DND-41 (cell line): Measurements from ENCODE around the gene TDRD7.

Source experiments
- CTCF ChIP-seq: IDR thresholded peaks from 2 replicates; pipeline ENCODE4 v1.5.1; 2012; ENCODE audit warnings: borderline replicate concordance, low read length, moderate library complexity, mild to moderate bottlenecking; ENCODE audit not compliant: poor library complexity, severe bottlenecking; ENCODE audit errors: extremely low read depth
- EZH2 ChIP-seq: IDR thresholded peaks from 3 replicates; pipeline ENCODE4 v1.6.1; 2012; ENCODE audit warnings: borderline replicate concordance, low read depth, mild to moderate bottlenecking, moderate library complexity, low read length, inconsistent platforms; ENCODE audit not compliant: severe bottlenecking

- TF ChIP-seq CTCF, result no peak
- no peak for TF ChIP-seq EZH2
These were observed 105.6 kb downstream of the TDRD7 start for GRCh38 chr9:97517331-97518089.
